ENCODE data around the gene FXYD3. TPM values are rescaled to one million over a fixed set of nuclear protein-coding genes. Genes with fewer than 3 reads are reported as not detected.

FXYD3 gene
- total and polyA plus RNA-seq, 2 experiments from 2014 or later, result 225 to 542 TPM

- no peaks in the 10 kb centered on the region for H3K9me3 ChIP-seq (ENCODE audit: low read depth)
- WGBS (ENCODE audit: low lambda C conversion rate, missing lambda C conversion rate), result 79% methylated on average over 11 of the region's 11 CpGs
- peak overlapping the region; percentile 94 for H3K27ac ChIP-seq
- H3K4me2 ChIP-seq, result peak overlapping the region; percentile 75
- H3K79me2 ChIP-seq, result peaks cover 17% of the 10 kb centered on the region
- H4K20me1 ChIP-seq (ENCODE audit: insufficient read depth, poor library complexity, severe bottlenecking), result no peaks in the 10 kb centered on the region
- H3K4me3 ChIP-seq, result no peak overlapping the region
- no peaks in the 10 kb centered on the region for H3K9me2 ChIP-seq (replicated peaks; ENCODE audit: insufficient read depth)
- H3K36me3 ChIP-seq (replicated peaks; ENCODE audit: insufficient read depth, low read depth), result no peaks in the 10 kb centered on the region
- no peaks in the 10 kb centered on the region for H3K27me3 ChIP-seq
- peaks cover 8% of the 10 kb centered on the region for H3K4me1 ChIP-seq (ENCODE audit: insufficient read depth)
- no peak overlapping the region for H2AFZ ChIP-seq
- TF ChIP-seq, protein P1, sequence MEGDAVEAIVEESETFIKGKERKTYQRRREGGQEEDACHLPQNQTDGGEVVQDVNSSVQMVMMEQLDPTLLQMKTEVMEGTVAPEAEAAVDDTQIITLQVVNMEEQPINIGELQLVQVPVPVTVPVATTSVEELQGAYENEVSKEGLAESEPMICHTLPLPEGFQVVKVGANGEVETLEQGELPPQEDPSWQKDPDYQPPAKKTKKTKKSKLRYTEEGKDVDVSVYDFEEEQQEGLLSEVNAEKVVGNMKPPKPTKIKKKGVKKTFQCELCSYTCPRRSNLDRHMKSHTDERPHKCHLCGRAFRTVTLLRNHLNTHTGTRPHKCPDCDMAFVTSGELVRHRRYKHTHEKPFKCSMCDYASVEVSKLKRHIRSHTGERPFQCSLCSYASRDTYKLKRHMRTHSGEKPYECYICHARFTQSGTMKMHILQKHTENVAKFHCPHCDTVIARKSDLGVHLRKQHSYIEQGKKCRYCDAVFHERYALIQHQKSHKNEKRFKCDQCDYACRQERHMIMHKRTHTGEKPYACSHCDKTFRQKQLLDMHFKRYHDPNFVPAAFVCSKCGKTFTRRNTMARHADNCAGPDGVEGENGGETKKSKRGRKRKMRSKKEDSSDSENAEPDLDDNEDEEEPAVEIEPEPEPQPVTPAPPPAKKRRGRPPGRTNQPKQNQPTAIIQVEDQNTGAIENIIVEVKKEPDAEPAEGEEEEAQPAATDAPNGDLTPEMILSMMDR (IDR thresholded peaks at IDR 0.05; ENCODE audit: poor library complexity), result no peak
- TF ChIP-seq EZH2 (IDR thresholded peaks at IDR 0.05; ENCODE audit: borderline replicate concordance), result no peak
- TF ChIP-seq EZH2phosphoT487 (IDR thresholded peaks at IDR 0.05; ENCODE audit: low read depth, severe bottlenecking, unreplicated experiment), result no peak
- no peak for DNase-seq (ENCODE audit: low spot score)
These were observed 2.2 kb downstream of the FXYD3 start for GRCh38 chr19:35117799-35118198.

- no peak for DNase-seq (ENCODE audit: low spot score)
- WGBS (ENCODE audit: low lambda C conversion rate, missing lambda C conversion rate), result 79% methylated on average over 9 of the region's 13 CpGs
- Histone ChIP-seq H3K4me1 (ENCODE audit: insufficient read depth) (peaks cover 8% of the 10 kb centered on the region), H3K4me2 (peak overlapping the region; percentile 75), H3K36me3 (replicated peaks; ENCODE audit: insufficient read depth, low read depth) (no peaks in the 10 kb centered on the region), H3K27ac (peak overlapping the region; percentile 94), H4K20me1 (ENCODE audit: insufficient read depth, poor library complexity, severe bottlenecking) (no peaks in the 10 kb centered on the region), H3K4me3 (no peak overlapping the region), H3K9me3 (ENCODE audit: low read depth) (no peaks in the 10 kb centered on the region), H3K9me2 (replicated peaks; ENCODE audit: insufficient read depth) (no peaks in the 10 kb centered on the region), H3K27me3 (no peaks in the 10 kb centered on the region), H2AFZ (no peak overlapping the region), H3K79me2 (peaks cover 17% of the 10 kb centered on the region)
- TF ChIP-seq EZH2 (IDR thresholded peaks at IDR 0.05; ENCODE audit: borderline replicate concordance) (no peak), EZH2phosphoT487 (IDR thresholded peaks at IDR 0.05; ENCODE audit: low read depth, severe bottlenecking, unreplicated experiment) (no peak)
- TF ChIP-seq, protein P1 (IDR thresholded peaks at IDR 0.05; ENCODE audit: poor library complexity), result no peak
These were observed 2.8 kb downstream of the FXYD3 start for GRCh38 chr19:35118268-35119020.

- H3K9me3 ChIP-seq (ENCODE audit: low read depth), result no peaks in the 10 kb centered on the region
- H3K4me2 ChIP-seq, result peak overlapping the region; percentile 75
- no peaks in the 10 kb centered on the region for H3K9me2 ChIP-seq (replicated peaks; ENCODE audit: insufficient read depth)
- no peaks in the 10 kb centered on the region for H4K20me1 ChIP-seq (ENCODE audit: insufficient read depth, poor library complexity, severe bottlenecking)
- H3K4me1 ChIP-seq (ENCODE audit: insufficient read depth), result peaks cover 8% of the 10 kb centered on the region
- H2AFZ ChIP-seq, result no peak overlapping the region
- H3K4me3 ChIP-seq, result no peak overlapping the region
- WGBS (ENCODE audit: low lambda C conversion rate, missing lambda C conversion rate), result 85% methylated on average over 14 of the region's 14 CpGs
- no peak for DNase-seq (ENCODE audit: low spot score)
- H3K27me3 ChIP-seq, result no peaks in the 10 kb centered on the region
- H3K79me2 ChIP-seq, result peaks cover 17% of the 10 kb centered on the region
- no peak overlapping the region for H3K27ac ChIP-seq
- TF ChIP-seq EZH2phosphoT487 (IDR thresholded peaks at IDR 0.05; ENCODE audit: low read depth, severe bottlenecking, unreplicated experiment) (no peak), EZH2 (IDR thresholded peaks at IDR 0.05; ENCODE audit: borderline replicate concordance) (no peak)
- TF ChIP-seq, protein P1 (IDR thresholded peaks at IDR 0.05; ENCODE audit: poor library complexity), result no peak
- H3K36me3 ChIP-seq (replicated peaks; ENCODE audit: insufficient read depth, low read depth), result no peaks in the 10 kb centered on the region
These were observed 3.5 kb downstream of the FXYD3 start for GRCh38 chr19:35119091-35119490.
